Lung (tissue), 12 donors: ENCODE results near the gene DACH2. TPM values are rescaled to one million over a fixed set of nuclear protein-coding genes. Genes with fewer than 3 reads are reported as not detected.

Source experiments
- ATAC-seq: fragments of 200-7000 bp; cut with Tn5 transposase; one replicate; pipeline ENCODE4 v1.9.1; 2020; ENCODE audit warnings: moderate number of reproducible peaks; ENCODE audit not compliant: insufficient read depth, low FRiP score
- DNase-seq, 3 donors: peaks; one replicate each; pipeline ENCODE4 v3.0.0-alpha.2; 2013 to 2017
- H3K27ac ChIP-seq, 2 donors: one replicate each; pipeline ENCODE4 v1.5.1; 2013; ENCODE audit warnings: mild to moderate bottlenecking in 2 of 2, moderate library complexity in 2 of 2, control low read depth in 1 of 2, inconsistent platforms in 1 of 2, low read depth in 1 of 2, low read length in 1 of 2
- H3K27me3 ChIP-seq, 3 donors: one replicate each; pipeline ENCODE4 v1.5.1; 2013; ENCODE audit warnings: low read length in 2 of 3; ENCODE audit not compliant: control insufficient read depth in 3 of 3, insufficient read depth in 3 of 3
- H3K36me3 ChIP-seq, 4 donors: one replicate each; pipeline ENCODE4 v1.5.1; 2013; ENCODE audit warnings: low read length in 4 of 4, mild to moderate bottlenecking in 1 of 4, moderate library complexity in 1 of 4; ENCODE audit not compliant: control insufficient read depth in 4 of 4, insufficient read depth in 4 of 4
- H3K4me1 ChIP-seq, 5 donors: one replicate each; pipeline ENCODE4 v1.5.1; 2013; ENCODE audit warnings: low read length in 5 of 5, mild to moderate bottlenecking in 2 of 5, moderate library complexity in 1 of 5; ENCODE audit not compliant: control insufficient read depth in 5 of 5, insufficient read depth in 5 of 5
- H3K4me3 ChIP-seq: one replicate; pipeline ENCODE4 v1.5.1; 2013; ENCODE audit warnings: mild to moderate bottlenecking, control low read depth, moderate library complexity
- H3K9ac ChIP-seq, 2 donors: one replicate each; pipeline ENCODE4 v1.5.1; 2013; ENCODE audit warnings: low read length in 2 of 2, control low read depth in 1 of 2; ENCODE audit not compliant: insufficient read depth in 1 of 2
- H3K9me3 ChIP-seq, 4 donors: one replicate each; pipeline ENCODE4 v1.5.1; 2013; ENCODE audit warnings: low read length in 3 of 4, mild to moderate bottlenecking in 1 of 4, moderate library complexity in 1 of 4; ENCODE audit not compliant: control insufficient read depth in 4 of 4, insufficient read depth in 3 of 4
- WGBS, 2 donors: extraction: QIAGEN DNeasy Blood & Tissue Kit; methylation state at CpG; one replicate each; pipeline ENCODE4 v1.1.7; 2013; 5-methylcytosine and 5-hydroxymethylcytosine counted together
- polyA plus RNA-seq, 2 donors: library from polyadenylated mRNA; stranded (reverse); fragments of 200-250 nt; gene quantifications; one replicate each; pipeline ENCODE4 v1.2.1, GENCODE V29; 2013
- total RNA-seq, 2 donors: library from RNA; depleted of rRNA in 1 of 2; stranded (reverse); fragments of >200 nt in 1 of 2; gene quantifications; one replicate each; pipeline ENCODE4 v1.2.1, GENCODE V29; 2014 to 2021
- TF ChIP-seq, protein P1 (sequence below): IDR thresholded peaks from 2 replicates; pipeline ENCODE4 v1.5.1; 2012; ENCODE audit warnings: mild to moderate bottlenecking; ENCODE audit errors: control extremely low read depth, extremely low read depth
- donor health status: control.
- donor health status: control.
- donor health status: Bipolar disorder and iron deficiency.
- donor health status: healthy.
- donor health status: DM: yes; HTN: yes; CAD: no.

Gene DACH2
- total and polyA plus RNA-seq, 4 donors = 0.03 to 4.6 TPM; not detected in 2

DNA sequence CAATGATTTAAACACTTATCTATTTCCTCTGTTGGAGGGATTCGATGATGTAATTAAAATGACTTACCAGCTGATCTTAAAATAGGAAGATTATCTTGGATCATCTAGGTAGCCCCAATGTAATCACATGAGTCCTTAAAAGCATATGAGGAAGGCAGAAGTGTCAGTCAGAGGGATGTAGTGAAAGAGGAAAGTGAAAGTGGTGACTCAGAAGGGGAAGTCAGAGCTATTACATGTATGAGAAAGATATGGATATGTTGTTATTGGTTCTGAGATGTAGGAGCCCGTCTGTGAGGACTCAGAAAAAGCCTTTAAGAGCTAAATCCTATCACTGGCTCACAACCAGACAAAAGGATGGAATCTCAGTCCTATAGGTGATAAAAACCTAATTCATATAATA lies 456.4 kb downstream of the DACH2 start:
- H3K9ac ChIP-seq = no peak overlapping the region
- ATAC-seq (no peak), DNase-seq (no peak)
- H3K4me1 ChIP-seq = no peaks in the 10 kb centered on the region
- TF ChIP-seq, protein P1, sequence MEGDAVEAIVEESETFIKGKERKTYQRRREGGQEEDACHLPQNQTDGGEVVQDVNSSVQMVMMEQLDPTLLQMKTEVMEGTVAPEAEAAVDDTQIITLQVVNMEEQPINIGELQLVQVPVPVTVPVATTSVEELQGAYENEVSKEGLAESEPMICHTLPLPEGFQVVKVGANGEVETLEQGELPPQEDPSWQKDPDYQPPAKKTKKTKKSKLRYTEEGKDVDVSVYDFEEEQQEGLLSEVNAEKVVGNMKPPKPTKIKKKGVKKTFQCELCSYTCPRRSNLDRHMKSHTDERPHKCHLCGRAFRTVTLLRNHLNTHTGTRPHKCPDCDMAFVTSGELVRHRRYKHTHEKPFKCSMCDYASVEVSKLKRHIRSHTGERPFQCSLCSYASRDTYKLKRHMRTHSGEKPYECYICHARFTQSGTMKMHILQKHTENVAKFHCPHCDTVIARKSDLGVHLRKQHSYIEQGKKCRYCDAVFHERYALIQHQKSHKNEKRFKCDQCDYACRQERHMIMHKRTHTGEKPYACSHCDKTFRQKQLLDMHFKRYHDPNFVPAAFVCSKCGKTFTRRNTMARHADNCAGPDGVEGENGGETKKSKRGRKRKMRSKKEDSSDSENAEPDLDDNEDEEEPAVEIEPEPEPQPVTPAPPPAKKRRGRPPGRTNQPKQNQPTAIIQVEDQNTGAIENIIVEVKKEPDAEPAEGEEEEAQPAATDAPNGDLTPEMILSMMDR = no peak
- no peaks in the 10 kb centered on the region for H3K27me3 ChIP-seq
- H3K27ac ChIP-seq = no peak overlapping the region
- no peaks in the 10 kb centered on the region for H3K36me3 ChIP-seq
- no peak overlapping the region for H3K4me3 ChIP-seq
- H3K9me3 ChIP-seq = peaks cover 0 to 2% (median 0%) of the 10 kb centered on the region in 4 donors
- WGBS, 2 donors = 36 to 39% methylated on average over 2 of the region's 2 CpGs

DNA sequence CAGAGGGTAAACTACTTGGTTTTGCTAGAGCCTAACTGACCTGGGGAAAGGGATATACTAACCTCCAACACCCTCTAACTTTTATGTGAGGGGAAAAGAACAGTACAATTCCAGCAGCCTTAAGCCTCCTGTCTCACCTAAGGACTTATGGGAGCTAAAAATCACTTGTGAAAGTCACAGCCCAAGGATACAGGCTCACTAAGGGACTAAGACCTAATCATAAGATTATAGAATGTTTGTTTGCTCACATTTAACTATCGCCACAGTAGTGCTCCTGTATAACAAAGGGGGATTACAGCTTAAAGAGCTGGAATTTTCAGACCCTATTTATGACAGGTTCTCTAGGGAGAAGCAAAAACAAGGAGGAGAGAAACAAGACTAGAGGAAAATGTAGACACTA lies 548.7 kb downstream of the DACH2 start:
- ATAC-seq (no peak), DNase-seq (peak in 1 of 3 donors; percentile 0)
- 80 to 83% methylated on average over 1 of the region's 1 CpG for WGBS, 2 donors
- Histone ChIP-seq H3K9me3 (no peaks in the 10 kb centered on the region), H3K27ac (no peak overlapping the region), H3K9ac (no peak overlapping the region), H3K4me1 (no peaks in the 10 kb centered on the region), H3K36me3 (no peaks in the 10 kb centered on the region), H3K27me3 (peaks cover 0 to 5% (median 0%) of the 10 kb centered on the region in 3 donors), H3K4me3 (no peak overlapping the region)
- TF ChIP-seq, protein P1 = no peak

DNA sequence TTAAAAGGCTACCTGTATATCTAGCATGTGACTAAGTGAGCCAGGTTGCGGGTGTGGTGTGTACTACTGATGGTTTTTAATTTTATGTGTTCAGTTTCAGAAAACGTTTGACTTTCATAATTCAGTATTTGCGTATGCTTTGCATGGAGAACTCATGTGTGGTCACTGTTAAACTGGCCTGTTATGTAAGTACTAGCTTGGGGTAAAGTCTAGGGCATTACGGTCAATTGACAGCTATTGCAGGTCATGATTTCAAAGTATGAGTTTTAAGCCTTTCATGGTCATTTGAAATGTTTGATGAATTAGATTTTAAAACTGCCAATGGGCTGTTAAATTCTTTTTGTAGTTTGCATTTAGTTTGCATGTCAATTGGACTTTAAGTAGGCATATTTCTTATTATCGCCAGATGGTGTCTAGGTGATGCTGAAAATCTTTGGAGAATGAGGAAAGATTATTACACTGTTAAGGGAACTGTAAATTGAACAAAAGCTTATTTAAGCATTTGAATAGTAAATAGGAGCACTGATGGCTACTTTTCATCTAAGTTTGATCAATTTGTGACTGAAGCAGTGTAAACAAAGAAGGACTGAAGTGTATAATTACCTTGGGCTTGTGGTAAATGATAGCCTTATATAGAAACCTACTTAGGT lies 563.4 kb downstream of the DACH2 start:
- TF ChIP-seq, protein P1 = no peak
- ATAC-seq = no peak
- WGBS, 2 donors = 74 to 89% methylated on average over 5 of the region's 5 CpGs
- no peak overlapping the region for H3K27ac ChIP-seq
- no peaks in the 10 kb centered on the region for H3K36me3 ChIP-seq
- no peak overlapping the region for H3K9ac ChIP-seq
- no peaks in the 10 kb centered on the region for H3K27me3 ChIP-seq
- H3K9me3 ChIP-seq = peaks cover 0 to 3% (median 0%) of the 10 kb centered on the region in 4 donors
- no peak overlapping the region for H3K4me3 ChIP-seq
- no peaks in the 10 kb centered on the region for H3K4me1 ChIP-seq
- no peak for DNase-seq

- Histone ChIP-seq H3K9ac (no peak overlapping the region), H3K9me3 (peaks cover 0 to 3% (median 0%) of the 10 kb centered on the region in 4 donors), H3K4me1 (no peaks in the 10 kb centered on the region), H3K27ac (no peak overlapping the region), H3K36me3 (no peaks in the 10 kb centered on the region), H3K4me3 (no peak overlapping the region), H3K27me3 (no peaks in the 10 kb centered on the region)
- WGBS, 2 donors = 32 to 68% methylated on average over 1 of the region's 1 CpG
- DNase-seq (no peak), ATAC-seq (no peak)
- TF ChIP-seq, protein P1 = no peak
These were observed 566.2 kb downstream of the DACH2 start for GRCh38 chrX:86714441-86714840.
